Mammary epithelial cell (primary cell): ENCODE measurements around the gene HEXD.

Source experiments
- EZH2 ChIP-seq: IDR thresholded peaks from 2 replicates; pipeline ENCODE4 v1.6.1; 2012; ENCODE audit warnings: low read length, inconsistent platforms, borderline replicate concordance
- TF ChIP-seq, protein P1 (sequence below), 2 donors: IDR thresholded peaks in 1 of 2; conservative IDR thresholded peaks in 1 of 2; 2 replicates each; pipeline ENCODE4 v1.5.1; 2011 to 2012; ENCODE audit warnings: inconsistent platforms in 2 of 2, low read length in 2 of 2, mild to moderate bottlenecking in 2 of 2, control low read depth in 1 of 2, low read depth in 1 of 2; ENCODE audit not compliant: insufficient read depth in 1 of 2; ENCODE audit errors: extremely low read depth in 1 of 2

- TF ChIP-seq, protein P1, sequence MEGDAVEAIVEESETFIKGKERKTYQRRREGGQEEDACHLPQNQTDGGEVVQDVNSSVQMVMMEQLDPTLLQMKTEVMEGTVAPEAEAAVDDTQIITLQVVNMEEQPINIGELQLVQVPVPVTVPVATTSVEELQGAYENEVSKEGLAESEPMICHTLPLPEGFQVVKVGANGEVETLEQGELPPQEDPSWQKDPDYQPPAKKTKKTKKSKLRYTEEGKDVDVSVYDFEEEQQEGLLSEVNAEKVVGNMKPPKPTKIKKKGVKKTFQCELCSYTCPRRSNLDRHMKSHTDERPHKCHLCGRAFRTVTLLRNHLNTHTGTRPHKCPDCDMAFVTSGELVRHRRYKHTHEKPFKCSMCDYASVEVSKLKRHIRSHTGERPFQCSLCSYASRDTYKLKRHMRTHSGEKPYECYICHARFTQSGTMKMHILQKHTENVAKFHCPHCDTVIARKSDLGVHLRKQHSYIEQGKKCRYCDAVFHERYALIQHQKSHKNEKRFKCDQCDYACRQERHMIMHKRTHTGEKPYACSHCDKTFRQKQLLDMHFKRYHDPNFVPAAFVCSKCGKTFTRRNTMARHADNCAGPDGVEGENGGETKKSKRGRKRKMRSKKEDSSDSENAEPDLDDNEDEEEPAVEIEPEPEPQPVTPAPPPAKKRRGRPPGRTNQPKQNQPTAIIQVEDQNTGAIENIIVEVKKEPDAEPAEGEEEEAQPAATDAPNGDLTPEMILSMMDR (conservative IDR thresholded peaks at IDR 0.05 in 1 of 2, IDR thresholded peaks at IDR 0.05 in 1 of 2; ENCODE audit: extremely low read depth in 1 of 2, insufficient read depth in 1 of 2, low read depth in 1 of 2, low read length in 2 of 2): no peak
- no peak for TF ChIP-seq EZH2
Measured at GRCh38 chr17:82440469-82440981, 22.4 kb downstream of the HEXD start.
